K562 (cell line): Measurements from ENCODE around the gene SEBOX. TPM values are rescaled to one million over a fixed set of nuclear protein-coding genes. Genes with fewer than 3 reads are reported as not detected.

Experiments
- ASH1L ChIP-seq: fragments of 450-650 bp; IDR thresholded peaks from 2 replicates; pipeline ENCODE4 v1.6.1; 2018; ENCODE audit warnings: borderline replicate concordance, mild to moderate bottlenecking, low read depth; ENCODE audit not compliant: partially characterized antibody
- CBX3 ChIP-seq, 2 experiments: IDR thresholded peaks; 1 replicate in 1 of 2; 2 replicates in 1 of 2; pipeline ENCODE4 v1.6.1; 2012; ENCODE audit warnings: inconsistent platforms in 2 of 2, low read length in 2 of 2, borderline replicate concordance in 1 of 2, control low read depth in 1 of 2
- CEBPB ChIP-seq: fragments of 450-650 bp; IDR thresholded peaks from 2 replicates; pipeline ENCODE4 v1.6.1; 2016; ENCODE audit warnings: missing genetic modification characterization, missing compliant biosample characterization
- CHD4 ChIP-seq: fragments of 200-600 bp; sonication (generic); IDR thresholded peaks from 3 replicates; pipeline ENCODE4 v1.6.1; 2012; ENCODE audit warnings: low read depth, mild to moderate bottlenecking, mixed read lengths, low read length, inconsistent platforms; ENCODE audit not compliant: insufficient read depth, insufficient replicate concordance, poor library complexity, severe bottlenecking
- CREM ChIP-seq: IDR thresholded peaks from 2 replicates; pipeline ENCODE4 v1.6.1; 2014; ENCODE audit warnings: antibody characterized with exemption, low read depth
- CXXC5 ChIP-seq: fragments of 250-450 bp; sonication (Bioruptor Pico); IDR thresholded peaks from 2 replicates; pipeline ENCODE4 v1.8.0; 2022; ENCODE audit warnings: inconsistent platforms, mild to moderate bottlenecking, moderate library complexity
- ELF4 ChIP-seq: fragments of 450-650 bp; formaldehyde crosslinking; IDR thresholded peaks from 2 replicates; pipeline ENCODE4 v1.4.0; 2022; ENCODE audit warnings: missing genetic modification characterization
- GMEB1 ChIP-seq: fragments of 250-450 bp; sonication (Bioruptor Pico); IDR thresholded peaks from 2 replicates; pipeline ENCODE4 v1.4.0; 2020; ENCODE audit warnings: mild to moderate bottlenecking
- GTF2A2 ChIP-seq: IDR thresholded peaks from 2 replicates; pipeline ENCODE4 v1.6.1; 2016; ENCODE audit warnings: mild to moderate bottlenecking, missing genetic modification characterization, missing compliant biosample characterization
- HNRNPL ChIP-seq: fragments of 200-400 bp; formaldehyde crosslinking; IDR thresholded peaks from 2 replicates; pipeline ENCODE4 v1.6.1; 2017; ENCODE audit warnings: low read depth, mild to moderate bottlenecking, low read length
- KDM1A ChIP-seq, 2 experiments: fragments of 450-650 bp; IDR thresholded peaks; 2 replicates each; pipeline ENCODE4 v1.6.1; 2016; ENCODE audit warnings: mild to moderate bottlenecking in 2 of 2
- PREB ChIP-seq: sonication (generic); formaldehyde crosslinking; IDR thresholded peaks from 2 replicates; pipeline ENCODE4 v1.8.1; 2023; ENCODE audit warnings: mild to moderate bottlenecking, missing genetic modification reagents
- PRPF4 ChIP-seq: fragments of 200-400 bp; formaldehyde crosslinking; IDR thresholded peaks from one replicate; pipeline ENCODE4 v1.6.1; 2017; ENCODE audit warnings: low read length, low read depth, mild to moderate bottlenecking; ENCODE audit not compliant: insufficient read depth, poor library complexity, severe bottlenecking
- SRSF1 ChIP-seq: fragments of 200-400 bp; formaldehyde crosslinking; IDR thresholded peaks from 2 replicates; pipeline ENCODE4 v1.6.1; 2017; ENCODE audit warnings: mild to moderate bottlenecking, low read depth, low read length, moderate library complexity
- ZFP30 ChIP-seq: fragments of 250-450 bp; sonication (Bioruptor Pico); IDR thresholded peaks from 2 replicates; pipeline ENCODE4 v1.8.0; 2022; ENCODE audit warnings: moderate library complexity, mild to moderate bottlenecking, inconsistent platforms, borderline replicate concordance
- ZNF3 ChIP-seq: fragments of 250-450 bp; sonication (Bioruptor Pico); IDR thresholded peaks from 2 replicates; pipeline ENCODE4 v1.5.0; 2021; ENCODE audit warnings: mild to moderate bottlenecking, moderate library complexity
- polyA plus RNA-seq, 8 experiments: library from polyadenylated mRNA; depleted of rRNA in 4 of 8; stranded (reverse) in 5 of 8; unstranded in 3 of 8; fragments of >200 nt; fragmentation: Nextera tagmentation in 2 of 8; fragmentation: Illumina TruSeq in 1 of 8; extraction: Ambion mirVana in 2 of 8; extraction: Trizol in 1 of 8; gene quantifications; 2 replicates each; pipeline versions ENCODE4 v1.2.1 to v1.2.3, GENCODE V29; 2011 to 2014; ENCODE audit warnings: inconsistent platforms in 1 of 8, missing spikeins in 1 of 8
- total RNA-seq, 7 experiments: library from RNA; depleted of rRNA in 6 of 7; stranded (reverse); fragments of >200 nt in 6 of 7; fragmentation: Illumina TruSeq in 2 of 7; extraction: Trizol in 2 of 7; gene quantifications; 2 replicates each; pipeline versions ENCODE4 v1.2.1 to v1.2.3, GENCODE V29; 2011 to 2021; ENCODE audit warnings: low replicate concordance in 1 of 7
- TF ChIP-seq, protein P1 (sequence below): fragments of 250-450 bp; sonication (Bioruptor Pico); IDR thresholded peaks from 2 replicates; pipeline ENCODE4 v1.4.0; 2020; ENCODE audit warnings: mild to moderate bottlenecking, moderate library complexity
- TF ChIP-seq, protein P2 (sequence below): fragments of 450-650 bp; IDR thresholded peaks from 2 replicates; pipeline ENCODE4 v1.6.1; 2016; ENCODE audit warnings: antibody characterized with exemption
- TF ChIP-seq, protein P3 (sequence below): IDR thresholded peaks from 2 replicates; pipeline ENCODE4 v1.6.1; 2014; ENCODE audit warnings: antibody characterized with exemption

Gene SEBOX
- total and polyA plus RNA-seq, 9 of the 15 experiments (the other 6 are each of a cell fraction or from before 2014, with no cell fraction given), result not detected

DNA sequence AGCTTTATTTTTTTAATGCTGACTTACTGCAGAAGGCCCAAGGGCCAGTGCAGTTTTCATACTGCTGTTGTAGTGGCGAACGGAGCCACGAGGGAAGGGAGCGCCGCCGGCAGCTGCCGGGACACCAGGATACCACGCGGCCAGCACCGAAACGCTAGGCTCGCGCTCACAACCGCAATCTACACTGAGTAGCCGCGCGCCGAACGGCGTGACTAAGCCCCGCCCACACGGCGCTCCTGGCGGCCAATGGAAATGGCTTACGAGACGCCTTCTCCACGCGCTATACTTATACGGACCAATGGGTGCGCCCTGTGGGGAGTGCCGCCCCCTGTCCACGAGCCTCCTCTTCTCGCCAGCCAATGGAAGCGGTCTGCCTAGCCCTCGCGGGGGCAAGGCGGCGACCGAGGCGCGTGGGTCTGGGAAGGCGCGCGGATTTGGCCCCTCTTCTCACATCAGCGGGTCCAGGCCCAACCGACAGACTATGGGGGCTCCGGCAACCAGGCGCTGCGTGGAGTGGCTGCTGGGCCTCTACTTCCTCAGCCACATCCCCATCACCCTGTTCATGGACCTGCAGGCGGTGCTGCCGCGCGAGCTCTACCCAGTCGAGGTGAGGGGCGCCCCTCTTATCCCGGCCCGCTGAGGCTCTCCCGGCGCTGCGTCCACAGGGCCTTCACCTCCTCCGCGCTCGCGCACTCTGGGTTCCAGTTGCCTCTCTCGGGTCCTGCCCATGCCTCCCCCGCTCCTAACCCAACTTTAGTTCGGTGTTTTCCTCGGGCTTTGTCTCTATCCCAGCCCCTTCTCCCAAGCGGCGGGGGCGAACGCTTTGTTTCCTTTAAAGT, 46.0 kb downstream of the SEBOX start, which contains the start of gene TMEM97 (continued):
- TF ChIP-seq, protein P1, sequence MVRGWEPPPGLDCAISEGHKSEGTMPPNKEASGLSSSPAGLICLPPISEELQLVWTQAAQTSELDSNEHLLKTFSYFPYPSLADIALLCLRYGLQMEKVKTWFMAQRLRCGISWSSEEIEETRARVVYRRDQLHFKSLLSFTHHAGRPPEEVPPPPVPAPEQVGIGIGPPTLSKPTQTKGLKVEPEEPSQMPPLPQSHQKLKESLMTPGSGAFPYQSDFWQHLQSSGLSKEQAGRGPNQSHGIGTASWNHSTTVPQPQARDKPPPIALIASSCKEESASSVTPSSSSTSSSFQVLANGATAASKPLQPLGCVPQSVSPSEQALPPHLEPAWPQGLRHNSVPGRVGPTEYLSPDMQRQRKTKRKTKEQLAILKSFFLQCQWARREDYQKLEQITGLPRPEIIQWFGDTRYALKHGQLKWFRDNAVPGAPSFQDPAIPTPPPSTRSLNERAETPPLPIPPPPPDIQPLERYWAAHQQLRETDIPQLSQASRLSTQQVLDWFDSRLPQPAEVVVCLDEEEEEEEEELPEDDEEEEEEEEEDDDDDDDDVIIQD (CRISPR knock-in tag), result no peak
- TF ChIP-seq GTF2A2 (tag) (no peak), GMEB1 (peak; percentile 77), HNRNPL (no peak), PRPF4 (no peak), CEBPB (tag) (no peak), ASH1L (peak; percentile 77), ELF4 (CRISPR knock-in tag) (no peak), SRSF1 (no peak), CBX3 (IDR thresholded peaks at IDR 0.05; ENCODE audit: borderline replicate concordance in 1 of 2, low read length in 2 of 2) (peak in 1 of 2 experiments; percentile 43; a peak in 1 of 3 replicates), CHD4 (no peak), KDM1A (IDR thresholded peaks at IDR 0.05) (no peak), CXXC5 (CRISPR knock-in tag) (peak; percentile 97), PREB (no peak), ZFP30 (CRISPR knock-in tag) (no peak), ZNF3 (no peak), CREM (peak; percentile 93)
- TF ChIP-seq, protein P2, sequence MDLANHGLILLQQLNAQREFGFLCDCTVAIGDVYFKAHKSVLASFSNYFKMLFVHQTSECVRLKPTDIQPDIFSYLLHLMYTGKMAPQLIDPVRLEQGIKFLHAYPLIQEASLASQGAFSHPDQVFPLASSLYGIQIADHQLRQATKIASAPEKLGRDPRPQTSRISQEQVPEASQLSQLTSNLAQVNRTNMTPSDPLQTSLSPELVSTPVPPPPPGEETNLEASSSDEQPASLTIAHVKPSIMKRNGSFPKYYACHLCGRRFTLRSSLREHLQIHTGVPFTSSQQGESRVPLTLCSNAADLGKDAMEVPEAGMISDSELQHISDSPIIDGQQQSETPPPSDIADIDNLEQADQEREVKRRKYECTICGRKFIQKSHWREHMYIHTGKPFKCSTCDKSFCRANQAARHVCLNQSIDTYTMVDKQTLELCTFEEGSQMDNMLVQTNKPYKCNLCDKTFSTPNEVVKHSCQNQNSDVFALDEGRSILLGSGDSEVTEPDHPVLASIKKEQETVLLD, result 0 out of 2 replicates have a peak, but pooled peaks have one; percentile 50
- TF ChIP-seq, protein P3, sequence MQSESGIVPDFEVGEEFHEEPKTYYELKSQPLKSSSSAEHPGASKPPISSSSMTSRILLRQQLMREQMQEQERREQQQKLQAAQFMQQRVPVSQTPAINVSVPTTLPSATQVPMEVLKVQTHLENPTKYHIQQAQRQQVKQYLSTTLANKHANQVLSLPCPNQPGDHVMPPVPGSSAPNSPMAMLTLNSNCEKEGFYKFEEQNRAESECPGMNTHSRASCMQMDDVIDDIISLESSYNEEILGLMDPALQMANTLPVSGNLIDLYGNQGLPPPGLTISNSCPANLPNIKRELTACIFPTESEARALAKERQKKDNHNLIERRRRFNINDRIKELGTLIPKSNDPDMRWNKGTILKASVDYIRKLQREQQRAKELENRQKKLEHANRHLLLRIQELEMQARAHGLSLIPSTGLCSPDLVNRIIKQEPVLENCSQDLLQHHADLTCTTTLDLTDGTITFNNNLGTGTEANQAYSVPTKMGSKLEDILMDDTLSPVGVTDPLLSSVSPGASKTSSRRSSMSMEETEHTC, result 0 out of 2 replicates have a peak, but pooled peaks have one; percentile 41
